ENCODE measurements around the gene RABGGTA. TPM values are rescaled to one million over a fixed set of nuclear protein-coding genes. Genes with fewer than 3 reads are reported as not detected.
A peak's percentile ranks its signal among the peaks of the same experiment; 100 is the strongest.

Gene RABGGTA
- 18.8 and 20.7 TPM in 2 replicates for total RNA-seq (2014; rRNA removed; shearing (Covaris generic))
- 17.6 and 25.2 TPM in 2 replicates for polyA plus RNA-seq (2016; fragmentation: Nextera tagmentation; extraction: Ambion mirVana)
- long read RNA-seq, partial matches to known transcripts, result 0 of 14 reads
- long read RNA-seq, other reads (novel, unspliced or antisense), result 7 of 14 reads

- H3K27me3 Mint-ChIP-seq (ENCODE audit: insufficient read depth, low read depth, poor library complexity), result peaks cover 8% of the 10 kb centered on the region
- peak within 1 kb of the TSS; percentile 93 for H2AFZ ChIP-seq
- peaks cover 11% of the 10 kb centered on the region; the same call in 1 of the 2 replicates for H3F3A ChIP-seq (replicated peaks; ENCODE audit: low read depth)
- DNase-seq (ENCODE audit: low spot score) (peak; percentile 94), ATAC-seq (peak; percentile 94)
- H3K36me3 Mint-ChIP-seq (ENCODE audit: low read depth), result peaks cover 6% of the 10 kb centered on the region; the same call in 2 of the 3 replicates
- TF ChIP-seq ETS1 (IDR thresholded peaks at IDR 0.05) (0 out of 2 replicates have a peak, but pooled peaks have one; percentile 45), ZNF462 (CRISPR knock-in tag; IDR thresholded peaks at IDR 0.05) (no peak), ZNF114 (CRISPR knock-in tag; IDR thresholded peaks at IDR 0.05) (no peak), POLR2AphosphoS5 (IDR thresholded peaks at IDR 0.05; ENCODE audit: low read depth) (peak; percentile 90), ZNF331 (CRISPR knock-in tag; IDR thresholded peaks at IDR 0.05; ENCODE audit: low read depth) (no peak), NANOG (IDR thresholded peaks at IDR 0.05; ENCODE audit: borderline replicate concordance) (no peak), STAT1 (IDR thresholded peaks at IDR 0.05; ENCODE audit: unreplicated experiment) (no peak), CREB1 (CRISPR knock-in tag; IDR thresholded peaks at IDR 0.05; ENCODE audit: low read depth) (peak; percentile 82), CTCF (conservative IDR thresholded peaks at IDR 0.05; ENCODE audit: low read depth in 2 of 2) (peak; percentile 60 to 82), JUNB (IDR thresholded peaks at IDR 0.05; ENCODE audit: unreplicated experiment) (no peak), EZH2 (IDR thresholded peaks at IDR 0.05; ENCODE audit: low read depth, unreplicated experiment) (no peak), REST (IDR thresholded peaks at IDR 0.05; ENCODE audit: unreplicated experiment) (no peak), EZH2phosphoT487 (IDR thresholded peaks at IDR 0.05; ENCODE audit: unreplicated experiment) (no peak)
- H3K4me3 Mint-ChIP-seq, result peak within 1 kb of the TSS; percentile 77
- peak within 1 kb of the TSS; percentile 86 for H3K4me3 ChIP-seq
- peaks cover 22% of the 10 kb centered on the region for H3K4me1 Mint-ChIP-seq
- H3K27me3 ChIP-seq (ENCODE audit: insufficient read depth), result no peaks in the 10 kb centered on the region
- no peaks in the 10 kb centered on the region for H3K36me3 ChIP-seq (ENCODE audit: insufficient read depth)
- H3K79me2 ChIP-seq (replicated peaks; ENCODE audit: insufficient read depth), result no peaks in the 10 kb centered on the region; the same call in 1 of the 2 replicates
- peak within 1 kb of the TSS; percentile 95 for H3K27ac ChIP-seq (ENCODE audit: low read depth)
- H3K9me3 Mint-ChIP-seq, result no peaks in the 10 kb centered on the region; the same call in 2 of the 3 replicates
- peaks cover 16% of the 10 kb centered on the region for H3K4me1 ChIP-seq (ENCODE audit: insufficient read depth)
- H3K4me2 ChIP-seq, result peak within 1 kb of the TSS; percentile 84
- H3K9me2 ChIP-seq (ENCODE audit: insufficient read depth), result no peaks in the 10 kb centered on the region
- H3K27ac Mint-ChIP-seq, result peak within 1 kb of the TSS; percentile 94
- H4K20me1 ChIP-seq (replicated peaks; ENCODE audit: insufficient read depth), result no peaks in the 10 kb centered on the region
These were observed at the start of gene RABGGTA for GRCh38 chr14:24271134-24271833. Gene RABGGTA, minus strand, starts transcription at chr14:24271597. Its CDS starts 482 bp downstream, at chr14:24271115.

Measured in GM23338 (cell line).